Glutamatergic neuron (in vitro differentiated cells): ENCODE data around the gene SERPINE1. TPM values are rescaled to one million over a fixed set of nuclear protein-coding genes. Genes with fewer than 3 reads are reported as not detected.
"Not testable (repeated sequence)": the region's sequence is repeated elsewhere in the genome, so short reads cannot be mapped to it uniquely, and the experiment has no call there.

Source experiments
- DNase-seq: peaks from one replicate; pipeline ENCODE4 v3.0.0; 2022
- H3K27ac Mint-ChIP-seq: one replicate; pipeline ENCODE4 v1.8.0; 2020; ENCODE audit warnings: mild to moderate bottlenecking, mixed read lengths, inconsistent platforms; ENCODE audit not compliant: unreplicated experiment
- H3K27me3 Mint-ChIP-seq: one replicate; pipeline ENCODE4 v1.8.0; 2020; ENCODE audit warnings: mild to moderate bottlenecking, moderate library complexity, mixed read lengths, inconsistent platforms; ENCODE audit not compliant: unreplicated experiment
- H3K36me3 Mint-ChIP-seq: one replicate; pipeline ENCODE4 v1.8.0; 2020; ENCODE audit warnings: mild to moderate bottlenecking, mixed read lengths, inconsistent platforms; ENCODE audit not compliant: unreplicated experiment
- H3K4me1 Mint-ChIP-seq: one replicate; pipeline ENCODE4 v1.8.0; 2020; ENCODE audit warnings: mild to moderate bottlenecking, low read depth, mixed read lengths, inconsistent platforms; ENCODE audit not compliant: unreplicated experiment
- H3K4me3 Mint-ChIP-seq: one replicate; pipeline ENCODE4 v1.8.0; 2020; ENCODE audit warnings: mild to moderate bottlenecking, mixed read lengths, inconsistent platforms; ENCODE audit not compliant: unreplicated experiment
- H3K9me3 Mint-ChIP-seq: one replicate; pipeline ENCODE4 v1.8.0; 2020; ENCODE audit warnings: mild to moderate bottlenecking, moderate library complexity, mixed read lengths, inconsistent platforms; ENCODE audit not compliant: unreplicated experiment
- CTCF ChIP-seq: fragments of 200-600 bp; sonication (generic); IDR thresholded peaks from one replicate; pipeline ENCODE4 v1.5.0; 2021; ENCODE audit not compliant: partially characterized antibody, unreplicated experiment
- total RNA-seq: library from RNA; stranded (reverse); fragmentation: NEBNext Ultra II Directional; extraction: Animal tissue kit (Norgen Biotek cat#: 25700); gene quantifications from one replicate; pipeline ENCODE4 v1.2.1, GENCODE V29; 2021; ENCODE audit not compliant: unreplicated experiment

SERPINE1 gene
- total RNA-seq, 1 donor from 2014 or later: not detected

- no peak for DNase-seq
- Mint-ChIP-seq H3K4me3 (no peak overlapping the region), H3K36me3 (no peaks in the 10 kb centered on the region), H3K27me3 (no peaks in the 10 kb centered on the region), H3K4me1 (no peaks in the 10 kb centered on the region), H3K27ac (no peak overlapping the region), H3K9me3 (peaks cover 3% of the 10 kb centered on the region)
- TF ChIP-seq CTCF: no peak
These were observed 14.7 kb upstream of the SERPINE1 start for GRCh38 chr7:101112233-101112632.

GRCh38 chr7:101113140-101113539 lies 13.8 kb upstream of the SERPINE1 start:
- not testable (repeated sequence) for H3K27ac Mint-ChIP-seq, H3K4me3 Mint-ChIP-seq, H3K9me3 Mint-ChIP-seq, DNase-seq, H3K4me1 Mint-ChIP-seq, H3K36me3 Mint-ChIP-seq, H3K27me3 Mint-ChIP-seq

- no peak for DNase-seq
- no peak for TF ChIP-seq CTCF
- Mint-ChIP-seq H3K27ac (no peak overlapping the region), H3K9me3 (peaks cover 1% of the 10 kb centered on the region), H3K4me3 (no peak overlapping the region), H3K36me3 (no peaks in the 10 kb centered on the region), H3K4me1 (no peaks in the 10 kb centered on the region), H3K27me3 (no peaks in the 10 kb centered on the region)
These were observed 13.1 kb upstream of the SERPINE1 start for GRCh38 chr7:101113836-101114235.

- no peak for DNase-seq
- Mint-ChIP-seq H3K4me1 (peaks cover under 1% of the 10 kb centered on the region), H3K27ac (no peak overlapping the region), H3K9me3 (peaks cover 1% of the 10 kb centered on the region), H3K4me3 (no peak overlapping the region), H3K27me3 (no peaks in the 10 kb centered on the region), H3K36me3 (no peaks in the 10 kb centered on the region)
- TF ChIP-seq CTCF: no peak
These were observed 12.4 kb upstream of the SERPINE1 start for GRCh38 chr7:101114492-101114891.

GRCh38 chr7:101115215-101115614 lies 11.7 kb upstream of the SERPINE1 start:
- no peak for DNase-seq
- Mint-ChIP-seq H3K9me3 (no peaks in the 10 kb centered on the region), H3K4me3 (no peak overlapping the region), H3K27ac (no peak overlapping the region), H3K27me3 (no peaks in the 10 kb centered on the region), H3K36me3 (no peaks in the 10 kb centered on the region), H3K4me1 (peaks cover 6% of the 10 kb centered on the region)
- no peak for TF ChIP-seq CTCF

GRCh38 chr7:101116898-101117297 lies 10.0 kb upstream of the SERPINE1 start:
- H3K27ac Mint-ChIP-seq: no peak overlapping the region
- no peak for TF ChIP-seq CTCF
- H3K36me3 Mint-ChIP-seq: no peaks in the 10 kb centered on the region
- peaks cover 6% of the 10 kb centered on the region for H3K4me1 Mint-ChIP-seq
- no peak overlapping the region for H3K4me3 Mint-ChIP-seq
- no peak for DNase-seq
- H3K27me3 Mint-ChIP-seq: no peaks in the 10 kb centered on the region
- H3K9me3 Mint-ChIP-seq: no peaks in the 10 kb centered on the region
